ENCODE data around the gene RSRP1.

DNA sequence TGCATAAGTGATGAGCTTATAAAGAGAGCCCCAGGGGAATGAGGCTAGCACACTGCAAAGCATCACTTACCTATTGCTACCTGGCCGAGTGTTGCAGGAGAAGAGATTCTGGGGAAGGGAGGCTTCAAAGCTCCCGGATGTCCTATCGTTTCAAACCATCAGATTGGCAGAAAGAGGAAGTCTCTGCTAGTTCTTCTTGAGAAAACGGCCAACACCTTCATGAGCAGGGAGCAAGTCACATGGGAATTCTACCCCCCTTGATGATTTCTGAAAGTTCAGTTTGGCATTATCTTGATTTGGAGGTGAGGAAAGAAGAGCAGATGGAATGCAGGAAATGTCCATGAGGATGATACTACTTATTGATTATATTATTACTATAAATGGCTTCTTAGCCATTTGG is 31.1 kb downstream of the RSRP1 start:
- TF ChIP-seq ZNF24 (IDR thresholded peaks at IDR 0.05), result no peak
- TF ChIP-seq TBX3 (IDR thresholded peaks at IDR 0.05; ENCODE audit: borderline replicate concordance), result no peak
- no peak for TF ChIP-seq TGIF2 (CRISPR knock-in tag; IDR thresholded peaks at IDR 0.05)
- no peak for TF ChIP-seq GLI4 (CRISPR knock-in tag; IDR thresholded peaks at IDR 0.05; ENCODE audit: borderline replicate concordance)
- TF ChIP-seq, protein P1, sequence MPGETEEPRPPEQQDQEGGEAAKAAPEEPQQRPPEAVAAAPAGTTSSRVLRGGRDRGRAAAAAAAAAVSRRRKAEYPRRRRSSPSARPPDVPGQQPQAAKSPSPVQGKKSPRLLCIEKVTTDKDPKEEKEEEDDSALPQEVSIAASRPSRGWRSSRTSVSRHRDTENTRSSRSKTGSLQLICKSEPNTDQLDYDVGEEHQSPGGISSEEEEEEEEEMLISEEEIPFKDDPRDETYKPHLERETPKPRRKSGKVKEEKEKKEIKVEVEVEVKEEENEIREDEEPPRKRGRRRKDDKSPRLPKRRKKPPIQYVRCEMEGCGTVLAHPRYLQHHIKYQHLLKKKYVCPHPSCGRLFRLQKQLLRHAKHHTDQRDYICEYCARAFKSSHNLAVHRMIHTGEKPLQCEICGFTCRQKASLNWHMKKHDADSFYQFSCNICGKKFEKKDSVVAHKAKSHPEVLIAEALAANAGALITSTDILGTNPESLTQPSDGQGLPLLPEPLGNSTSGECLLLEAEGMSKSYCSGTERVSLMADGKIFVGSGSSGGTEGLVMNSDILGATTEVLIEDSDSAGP (CRISPR knock-in tag; IDR thresholded peaks at IDR 0.05; ENCODE audit: borderline replicate concordance), result no peak
- TF ChIP-seq, protein P2, sequence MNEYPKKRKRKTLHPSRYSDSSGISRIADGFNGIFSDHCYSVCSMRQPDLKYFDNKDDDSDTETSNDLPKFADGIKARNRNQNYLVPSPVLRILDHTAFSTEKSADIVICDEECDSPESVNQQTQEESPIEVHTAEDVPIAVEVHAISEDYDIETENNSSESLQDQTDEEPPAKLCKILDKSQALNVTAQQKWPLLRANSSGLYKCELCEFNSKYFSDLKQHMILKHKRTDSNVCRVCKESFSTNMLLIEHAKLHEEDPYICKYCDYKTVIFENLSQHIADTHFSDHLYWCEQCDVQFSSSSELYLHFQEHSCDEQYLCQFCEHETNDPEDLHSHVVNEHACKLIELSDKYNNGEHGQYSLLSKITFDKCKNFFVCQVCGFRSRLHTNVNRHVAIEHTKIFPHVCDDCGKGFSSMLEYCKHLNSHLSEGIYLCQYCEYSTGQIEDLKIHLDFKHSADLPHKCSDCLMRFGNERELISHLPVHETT (CRISPR knock-in tag; conservative IDR thresholded peaks at IDR 0.05), result no peak
- no peak for TF ChIP-seq SMC3 (IDR thresholded peaks at IDR 0.05; ENCODE audit: low read length)
- no peak for TF ChIP-seq MXI1 (IDR thresholded peaks at IDR 0.05; ENCODE audit: borderline replicate concordance, low read depth, low read length)
- TF ChIP-seq ZNF770 (CRISPR knock-in tag; IDR thresholded peaks at IDR 0.05), result no peak
